DMS153 treated with DMSO at 0.1 percent for 48 hours (cell line): ENCODE results near the gene PLEKHG5.

Experiments used
- DNase-seq: peaks from one replicate; lab custom pipeline; 2025; ENCODE audit not compliant: unreplicated experiment; lab: John Stamatoyannopoulos, UW

The PLEKHG5 gene

GRCh38 chr1:6509919-6510291 is 18.4 kb upstream of the PLEKHG5 start:
- DNase-seq: no peak

DNA sequence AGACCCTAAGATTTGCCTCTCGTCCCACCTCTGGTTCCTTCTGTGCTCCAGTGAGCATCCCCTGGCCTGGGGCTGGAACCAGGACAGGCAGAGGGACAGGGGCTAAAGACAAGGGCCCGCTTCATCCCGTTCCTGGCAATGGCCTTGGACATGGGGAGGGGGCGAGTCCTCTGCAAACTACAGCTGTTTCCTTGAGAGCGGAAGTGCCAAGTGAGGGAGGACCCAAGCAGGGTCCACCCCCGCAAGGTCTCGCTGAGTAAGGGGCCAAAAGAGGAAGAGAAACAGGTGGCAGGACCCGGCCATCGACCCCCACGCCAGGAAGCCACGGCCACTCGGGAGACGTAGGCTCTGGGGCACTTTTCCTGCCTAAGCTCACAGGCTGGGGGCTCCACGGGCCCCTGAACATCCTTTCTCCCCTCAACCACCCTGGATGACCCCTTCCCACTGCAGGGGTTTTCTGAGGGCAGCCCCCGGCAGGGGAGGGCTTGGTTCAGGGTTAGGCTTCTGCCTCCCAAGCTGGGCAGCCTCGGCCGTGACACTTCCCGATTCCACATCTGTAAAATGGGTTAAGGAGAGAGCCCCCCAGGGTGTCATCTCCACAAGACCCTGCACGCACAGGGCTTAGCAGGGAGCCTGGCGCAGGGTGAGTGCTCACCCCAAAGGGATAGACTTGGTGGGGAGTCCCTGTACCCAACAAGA is 17.9 kb upstream of the PLEKHG5 start:
- DNase-seq: no peak

DNA sequence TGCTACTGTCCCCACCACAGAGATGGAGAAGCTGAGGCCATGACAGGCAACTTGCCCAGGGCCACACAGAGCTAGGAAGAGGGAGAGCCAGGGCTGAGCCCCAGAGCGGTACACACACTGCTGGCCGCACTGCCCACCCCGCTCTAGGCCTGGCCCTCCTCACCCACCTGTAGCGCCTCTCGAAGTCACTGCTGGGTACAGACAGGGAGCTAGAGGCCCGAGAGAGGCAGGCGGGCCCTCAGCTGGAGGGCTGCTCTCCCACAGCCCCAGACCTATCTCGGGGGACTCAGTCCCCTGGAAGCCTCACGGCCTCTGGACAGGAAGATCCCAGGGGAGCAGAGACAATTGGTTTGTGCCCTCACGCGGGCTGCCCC is 17.3 kb upstream of the PLEKHG5 start:
- DNase-seq: no peak

- no peak for DNase-seq
Observed at GRCh38 chr1:6508154-6508815, 16.8 kb upstream of the PLEKHG5 start.

- no peak for DNase-seq
Observed at GRCh38 chr1:6507461-6507911, 16.0 kb upstream of the PLEKHG5 start.

- DNase-seq: no peak
Observed at GRCh38 chr1:6507037-6507428, 15.6 kb upstream of the PLEKHG5 start.

GRCh38 chr1:6506210-6507036 is 15.0 kb upstream of the PLEKHG5 start:
- no peak for DNase-seq

- no peak for DNase-seq
Observed at GRCh38 chr1:6505367-6506209, 14.1 kb upstream of the PLEKHG5 start.

DNA sequence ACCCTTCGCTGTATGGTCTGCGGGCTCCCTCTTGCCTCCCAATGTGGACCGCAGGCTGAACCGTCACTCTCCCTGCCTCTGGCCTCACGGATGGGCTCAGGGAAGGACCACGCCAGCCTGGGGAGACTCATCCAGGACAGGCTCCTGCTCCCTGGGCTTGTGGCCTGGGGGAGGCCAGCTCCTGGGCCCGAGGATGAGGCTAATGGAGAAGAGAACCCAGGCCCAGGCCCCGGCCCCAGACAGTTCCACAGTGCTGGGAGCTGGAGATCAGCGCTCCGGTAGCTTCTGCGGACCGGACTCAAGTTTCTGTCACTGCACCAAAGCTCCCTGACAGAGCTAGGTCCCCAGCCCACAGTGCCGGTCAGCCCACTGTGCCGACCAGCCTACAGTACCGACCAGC is 13.4 kb upstream of the PLEKHG5 start:
- no peak for DNase-seq

DNA sequence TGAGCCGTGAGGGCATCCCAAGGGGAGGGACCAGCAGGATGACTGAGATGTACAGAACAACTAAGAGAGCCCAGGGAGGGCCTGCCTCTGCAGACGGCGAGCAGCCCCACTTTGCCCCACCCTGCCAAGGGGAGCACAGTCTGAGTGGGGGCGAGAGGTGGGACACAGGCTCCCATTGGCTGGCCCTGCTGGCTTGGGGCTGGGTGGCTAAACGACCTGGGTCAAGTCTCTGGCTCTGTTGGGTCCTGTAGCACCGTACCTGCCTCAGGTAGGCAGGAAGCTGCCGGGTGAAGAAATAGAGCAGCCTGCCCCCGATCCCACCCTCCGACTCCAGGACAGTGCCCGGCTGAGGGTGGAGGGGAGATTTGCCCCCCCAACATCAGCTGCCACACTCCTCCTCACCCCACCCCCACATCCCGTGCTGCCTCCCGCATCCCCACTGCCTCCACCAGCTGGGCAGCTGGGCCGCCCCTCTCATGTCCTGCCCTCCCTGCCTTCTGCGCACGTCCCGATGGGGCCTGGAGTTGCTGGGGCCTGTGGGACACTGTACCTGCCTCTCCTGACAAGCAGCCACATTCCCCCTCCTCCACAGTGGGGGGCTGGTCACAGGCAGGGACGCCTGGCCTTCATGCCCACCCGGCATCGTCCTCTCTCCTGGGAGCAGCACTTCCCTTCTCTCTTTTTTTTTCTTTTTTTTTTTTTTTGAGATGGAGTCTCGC is 12.6 kb upstream of the PLEKHG5 start:
- DNase-seq: no peak

DNA sequence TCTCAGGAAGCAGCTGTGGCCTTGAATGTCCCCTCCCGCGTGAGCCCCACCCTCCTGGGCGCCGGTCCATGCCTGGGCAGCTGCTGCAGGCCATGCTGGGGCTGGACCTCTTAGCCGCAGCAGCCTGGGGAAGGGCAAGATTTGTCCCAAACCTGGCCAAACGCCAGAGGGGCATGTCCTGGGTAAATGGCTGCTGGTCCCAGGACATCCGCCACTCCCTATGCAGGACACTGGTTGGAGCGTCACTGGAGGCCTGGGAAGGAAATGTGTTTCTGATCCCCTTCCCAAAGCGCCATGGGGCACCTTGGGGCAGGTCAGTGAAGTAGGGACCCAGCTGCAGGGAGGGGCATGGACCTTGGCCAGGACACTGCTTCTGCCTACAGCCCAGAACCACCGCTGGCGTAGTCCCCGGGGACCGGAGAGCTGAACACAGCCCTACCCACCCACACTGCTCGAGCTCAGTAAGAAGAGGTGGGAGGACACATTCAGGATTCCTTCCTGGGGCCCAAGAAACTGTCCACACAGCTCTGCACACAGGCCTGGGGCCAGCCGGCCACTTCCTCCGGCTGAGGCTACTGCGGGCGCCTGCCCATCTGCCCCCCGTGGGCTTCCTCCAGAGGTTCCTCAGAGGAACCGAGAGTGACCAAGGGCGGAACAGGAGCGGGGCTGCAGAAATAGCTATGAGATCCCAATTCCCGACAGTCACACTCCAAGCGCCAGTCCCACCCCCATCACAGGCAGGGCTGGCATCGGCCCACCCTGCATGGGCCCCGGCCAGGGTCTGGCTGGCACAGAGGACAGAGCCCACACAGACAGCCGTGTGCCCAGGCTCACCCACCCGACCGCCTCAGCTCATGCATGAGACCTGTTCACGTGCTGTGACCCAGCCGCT is 10.8 kb upstream of the PLEKHG5 start:
- no peak for DNase-seq

GRCh38 chr1:6501279-6501813 is 9.9 kb upstream of the PLEKHG5 start:
- no peak for DNase-seq

DNA sequence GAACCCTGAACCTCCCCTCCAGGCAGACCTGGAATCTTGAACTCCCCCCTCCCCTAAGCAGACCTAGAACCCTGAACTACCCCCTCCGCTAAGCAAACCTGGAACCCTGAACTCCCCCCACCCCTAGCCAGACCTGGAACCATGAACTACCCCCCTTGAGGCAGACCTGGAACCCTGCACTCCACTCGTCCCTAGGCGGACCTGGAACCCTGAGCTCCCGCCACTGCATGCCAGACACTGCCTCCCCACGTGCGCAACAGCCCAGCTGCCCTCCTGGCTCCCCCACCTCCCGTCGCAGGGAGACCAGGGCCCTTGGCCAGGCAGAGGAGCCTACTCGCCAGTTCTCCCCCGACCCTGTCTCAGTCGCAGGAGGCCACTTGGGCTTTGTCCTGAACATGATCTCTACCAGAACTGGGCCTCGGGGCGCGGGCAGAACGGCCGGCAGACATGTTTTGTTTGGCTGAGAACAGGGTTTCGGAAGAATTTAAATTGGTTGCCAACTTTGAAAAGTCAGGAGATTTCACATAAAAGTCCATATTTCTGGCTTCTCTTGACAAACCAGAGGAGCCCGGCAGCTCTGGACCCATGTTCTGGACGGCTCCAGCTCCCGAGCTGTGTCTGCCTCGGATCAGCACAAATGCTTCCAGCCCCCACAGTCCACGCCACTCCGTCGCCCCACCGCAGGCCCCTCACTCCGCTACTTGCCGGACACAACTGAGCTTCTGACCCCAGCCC is 9.2 kb upstream of the PLEKHG5 start:
- DNase-seq: no peak

DNA sequence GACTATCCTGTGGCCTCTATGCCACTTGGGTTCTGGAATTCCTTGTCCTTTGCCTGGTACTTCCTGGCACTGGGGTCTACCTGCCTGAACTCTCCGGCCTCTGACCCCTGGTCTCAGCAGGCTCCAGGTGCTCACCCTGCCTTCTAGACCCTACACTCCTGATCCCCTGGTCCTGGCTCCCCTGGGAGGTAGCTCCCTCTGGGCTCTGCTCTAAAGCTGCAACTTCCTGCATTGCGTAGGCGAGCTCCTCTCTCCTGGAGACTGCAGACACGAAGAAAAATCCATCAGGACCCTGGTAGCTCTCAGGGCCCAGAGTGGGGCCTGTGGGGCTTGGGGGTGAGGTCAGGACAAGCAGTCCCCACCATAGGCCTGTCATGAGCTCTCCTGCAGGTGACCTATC is 7.8 kb upstream of the PLEKHG5 start:
- DNase-seq: no peak

DNA sequence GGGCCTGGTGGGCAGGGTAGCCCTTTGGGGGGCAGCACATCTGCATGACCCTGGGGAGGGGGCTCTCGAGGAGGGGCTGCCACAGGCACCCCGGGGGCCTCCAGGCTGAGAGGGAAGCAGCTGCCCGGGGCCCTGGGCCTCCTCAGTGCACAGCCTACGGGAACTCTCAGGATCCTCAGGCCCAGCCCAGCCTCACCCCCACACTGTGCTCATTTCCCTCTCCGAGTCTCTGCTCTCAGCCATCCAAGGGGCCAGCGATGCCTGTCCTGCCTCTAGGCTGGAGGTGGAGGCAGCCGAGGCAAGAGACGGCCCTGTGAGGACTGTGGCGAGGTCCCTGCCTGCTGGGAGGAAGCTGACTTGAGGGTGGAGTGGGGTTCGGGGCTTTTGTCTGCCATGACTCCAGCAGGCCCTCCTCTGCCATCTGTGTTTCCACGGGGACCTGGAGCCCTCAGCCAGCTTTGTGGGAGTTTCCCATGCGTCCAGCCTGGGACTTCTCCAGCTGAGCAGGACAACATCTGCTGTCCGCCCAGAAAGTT is 7.2 kb upstream of the PLEKHG5 start:
- DNase-seq: no peak

GRCh38 chr1:6497867-6498575 is 6.6 kb upstream of the PLEKHG5 start:
- no peak for DNase-seq

DNA sequence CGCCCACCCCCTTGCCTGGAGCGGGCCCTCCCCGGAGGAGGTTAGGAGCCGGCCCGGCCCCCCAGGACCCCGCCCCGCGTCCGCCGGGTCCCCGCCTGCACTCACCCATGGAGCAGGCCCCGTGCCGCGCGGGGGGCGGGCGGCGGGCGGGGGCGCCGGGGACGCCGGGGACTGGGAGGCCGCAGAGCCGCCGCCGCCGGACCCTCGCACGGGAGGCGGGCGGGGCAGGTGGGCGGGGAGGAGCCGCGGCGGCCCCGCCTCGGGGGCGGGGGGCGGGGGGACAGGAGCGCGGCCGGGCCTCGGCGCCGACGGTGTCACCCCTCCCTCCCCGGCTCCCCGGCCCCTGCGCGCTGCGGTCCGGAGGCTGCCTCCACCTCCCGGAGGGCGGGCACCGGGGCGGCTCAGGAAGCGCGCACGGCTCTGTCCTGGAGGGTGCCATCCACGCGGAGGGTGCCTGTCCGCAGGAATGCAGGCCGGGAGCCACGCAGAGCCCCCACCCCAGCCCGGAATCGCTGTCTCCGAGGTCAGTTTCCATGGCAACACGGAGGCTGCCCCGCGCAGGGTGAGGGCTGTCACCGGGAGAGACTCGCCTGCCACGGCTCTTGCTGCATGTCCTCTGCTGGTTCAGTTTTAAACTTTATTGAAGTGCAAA is 5.9 kb upstream of the PLEKHG5 start:
- DNase-seq: no peak
